Astrocyte of the spinal cord (primary cell): ENCODE data around the gene CAPG.
"Not testable (repeated sequence)": the region's sequence is repeated elsewhere in the genome, so short reads cannot be mapped to it uniquely, and the experiment has no call there.

Source experiments
- DNase-seq: peaks from one replicate; pipeline ENCODE4 v3.0.0; 2011; ENCODE audit warnings: low read depth, low spot score
- H3K4me3 ChIP-seq: 2 replicates; pipeline ENCODE4 v1.5.1; 2011; ENCODE audit warnings: low read depth, mild to moderate bottlenecking, low read length, moderate library complexity
- CTCF ChIP-seq: IDR thresholded peaks from 2 replicates; pipeline ENCODE4 v1.5.1; 2012; ENCODE audit warnings: low read depth, mild to moderate bottlenecking, low read length, inconsistent platforms
- in situ Hi-C: cut with HindIII; loops from 2 replicates; pipeline ENCODE4 v1.10.0; 2017; ENCODE audit warnings: low sequenced_read_pairs

Gene CAPG

DNA sequence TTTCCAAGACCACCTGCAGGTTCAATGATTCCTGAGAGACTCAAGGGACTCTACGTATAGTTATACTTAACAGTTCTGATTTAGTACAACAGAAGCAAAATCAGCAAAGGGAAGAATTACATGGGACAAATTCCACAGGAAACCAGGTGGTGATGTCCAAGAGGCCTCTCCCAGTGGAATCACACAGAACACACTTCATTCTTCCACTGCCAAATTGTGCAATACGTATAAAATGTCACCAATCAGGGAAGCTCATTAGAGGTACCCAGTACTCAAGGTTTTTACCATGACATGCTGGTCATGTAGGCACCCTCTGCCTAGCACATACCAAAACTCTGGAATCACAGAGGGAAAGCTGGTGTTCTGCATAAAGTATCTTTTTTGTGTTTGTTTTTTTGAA is 22.4 kb downstream of the CAPG start:
- TF ChIP-seq CTCF = no peak
- in situ Hi-C loops = no loop called here
- DNase-seq = no peak
- no peak overlapping the region for H3K4me3 ChIP-seq

- no peak for TF ChIP-seq CTCF
- in situ Hi-C loops = no loop called here
- no peak for DNase-seq
- no peak overlapping the region for H3K4me3 ChIP-seq
Measured at GRCh38 chr2:85385746-85386145, 24.4 kb downstream of the CAPG start.

DNA sequence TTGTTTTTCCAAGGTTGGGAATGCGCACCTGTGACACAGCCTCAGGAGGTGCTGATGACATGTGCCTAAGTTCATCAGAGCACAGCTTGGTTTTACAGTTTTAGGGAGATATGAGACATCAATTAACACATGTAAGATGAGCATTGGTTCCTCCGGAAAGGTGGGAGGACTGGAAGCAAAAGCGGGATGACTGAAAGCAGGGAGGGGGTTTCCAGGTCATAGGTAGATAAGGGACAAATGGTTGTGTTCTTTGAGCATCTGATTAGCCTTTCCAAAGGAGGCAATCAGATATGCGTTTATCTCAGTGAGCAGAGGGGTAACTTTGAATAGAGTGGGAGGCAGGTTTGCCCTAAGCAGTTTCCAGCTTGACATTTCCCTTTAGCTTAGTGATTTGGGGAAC is 26.3 kb downstream of the CAPG start:
- no peak for TF ChIP-seq CTCF
- DNase-seq = no peak
- in situ Hi-C loops = no loop called here
- no peak overlapping the region for H3K4me3 ChIP-seq

- DNase-seq, in situ Hi-C loops: not testable (repeated sequence)
Measured at GRCh38 chr2:85383151-85383550, 27.0 kb downstream of the CAPG start.

DNA sequence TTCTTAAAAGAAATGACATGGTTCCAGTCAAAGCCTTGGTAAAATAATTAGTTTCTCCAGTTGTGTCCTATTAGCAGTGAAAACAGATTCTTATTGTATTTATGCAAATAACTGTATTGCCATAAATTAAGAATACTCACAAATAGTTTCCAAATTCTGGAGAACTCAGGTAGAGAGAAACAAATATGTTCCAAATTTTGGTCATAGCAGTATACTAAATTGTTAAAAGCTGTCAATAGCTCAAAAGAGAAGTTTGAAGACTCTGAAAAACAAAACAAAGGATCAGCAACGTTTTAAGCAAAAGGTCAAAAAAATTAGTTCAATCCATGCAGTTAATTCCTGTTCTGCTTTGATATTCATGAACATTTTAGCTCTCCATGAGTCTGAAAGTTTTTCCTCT is 30.1 kb downstream of the CAPG start:
- no peak for DNase-seq
- TF ChIP-seq CTCF = no peak
- H3K4me3 ChIP-seq = no peak overlapping the region
- in situ Hi-C loops = no loop called here

More at GRCh38 chr2:85383151-85383550, 27.0 kb downstream of the CAPG start:
- H3K4me3 ChIP-seq = not testable (repeated sequence)

- no peak for DNase-seq
- H3K4me3 ChIP-seq = no peak overlapping the region
- no peak for TF ChIP-seq CTCF
- in situ Hi-C loops = no loop called here
Measured at GRCh38 chr2:85378257-85378656, 31.9 kb downstream of the CAPG start.

DNA sequence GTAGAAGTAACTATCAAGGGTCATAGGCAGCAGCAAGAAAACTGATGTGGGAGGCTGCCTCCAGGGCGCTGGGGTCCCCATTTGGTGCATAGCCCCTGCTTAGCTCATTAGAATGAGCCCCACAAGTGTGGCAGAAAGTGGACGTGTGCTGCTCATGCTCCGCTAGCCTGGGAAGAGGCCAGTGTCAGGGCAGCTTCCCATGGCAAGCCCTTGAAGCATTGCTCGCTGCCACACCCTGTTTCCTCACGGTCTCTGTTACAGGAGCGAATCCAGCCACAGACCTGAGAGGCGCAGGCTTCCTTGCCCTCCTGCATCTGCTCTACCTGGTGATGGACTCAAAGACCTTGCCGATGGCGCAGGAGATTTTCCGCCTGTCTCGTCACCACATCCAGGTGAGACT is 33.1 kb downstream of the CAPG start:
- no peak for DNase-seq
- no peak for TF ChIP-seq CTCF
- H3K4me3 ChIP-seq = no peak overlapping the region
- in situ Hi-C loops = no loop called here
